Measurements from ENCODE around the gene PRRT3.

PRRT3 gene

DNA sequence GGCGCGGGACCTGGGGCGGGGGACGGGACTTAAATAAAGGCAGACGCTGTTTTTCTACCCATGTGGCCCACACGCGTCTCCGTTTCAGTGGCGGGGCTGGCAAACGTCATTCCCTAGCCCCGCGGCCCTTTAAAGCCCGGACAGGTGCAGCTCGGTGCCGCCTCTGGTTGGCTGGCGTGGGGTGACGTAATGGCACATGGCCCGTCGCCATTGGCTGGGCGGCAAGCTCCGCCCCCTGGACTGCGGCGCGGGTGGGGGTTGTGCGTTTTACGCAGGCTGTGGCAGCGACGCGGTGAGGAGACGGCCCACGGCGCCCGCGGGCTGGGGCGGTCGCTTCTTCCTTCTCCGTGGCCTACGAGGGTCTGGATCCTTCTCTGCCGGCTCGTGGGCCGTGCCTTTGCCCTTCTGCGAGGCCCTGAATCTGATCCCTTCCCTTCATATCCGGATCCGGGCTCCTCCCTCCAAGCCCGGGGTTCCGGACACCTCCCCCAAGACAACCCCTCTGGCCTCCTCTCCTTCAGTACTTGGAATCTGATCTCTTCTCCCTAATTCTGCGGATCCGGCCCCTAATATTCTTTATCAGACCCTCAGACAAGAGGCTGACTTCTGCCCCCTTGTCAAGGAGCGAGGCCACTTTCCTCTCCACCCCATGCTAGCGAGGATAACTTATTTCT lies 18.5 kb downstream of the PRRT3 start, which contains the start of gene CRELD1:
CRELD1 (plus strand) TSS at position 274 of the 674 bp plus-strand sequence. CDS start 605 bp downstream, outside the sequence.
- peak; percentile 76 for DNase-seq (ENCODE audit: extremely low read depth, low read depth)
- TF ChIP-seq CTCF (IDR thresholded peaks at IDR 0.05; ENCODE audit: low read depth, low read length): no peak

DNA sequence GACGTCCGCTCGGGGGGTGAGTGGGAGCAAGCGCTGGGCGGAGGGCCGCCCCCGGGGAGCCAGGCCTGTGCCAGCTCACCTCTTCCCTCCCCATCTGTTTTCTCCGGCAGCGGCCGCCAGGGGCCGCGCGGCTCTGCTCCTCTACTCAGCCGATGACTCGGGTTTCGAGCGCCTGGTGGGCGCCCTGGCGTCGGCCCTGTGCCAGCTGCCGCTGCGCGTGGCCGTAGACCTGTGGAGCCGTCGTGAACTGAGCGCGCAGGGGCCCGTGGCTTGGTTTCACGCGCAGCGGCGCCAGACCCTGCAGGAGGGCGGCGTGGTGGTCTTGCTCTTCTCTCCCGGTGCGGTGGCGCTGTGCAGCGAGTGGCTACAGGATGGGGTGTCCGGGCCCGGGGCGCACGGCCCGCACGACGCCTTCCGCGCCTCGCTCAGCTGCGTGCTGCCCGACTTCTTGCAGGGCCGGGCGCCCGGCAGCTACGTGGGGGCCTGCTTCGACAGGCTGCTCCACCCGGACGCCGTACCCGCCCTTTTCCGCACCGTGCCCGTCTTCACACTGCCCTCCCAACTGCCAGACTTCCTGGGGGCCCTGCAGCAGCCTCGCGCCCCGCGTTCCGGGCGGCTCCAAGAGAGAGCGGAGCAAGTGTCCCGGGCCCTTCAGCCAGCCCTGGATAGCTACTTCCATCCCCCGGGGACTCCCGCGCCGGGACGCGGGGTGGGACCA lies 19.2 kb downstream of the PRRT3 start:
- no peak for DNase-seq (ENCODE audit: extremely low read depth, low read depth)
- TF ChIP-seq CTCF (IDR thresholded peaks at IDR 0.05; ENCODE audit: low read depth, low read length): peak; percentile 73

GRCh38 chr3:9932535-9932842 lies 19.7 kb downstream of the PRRT3 start:
- DNase-seq (ENCODE audit: extremely low read depth, low read depth): no peak
- no peak for TF ChIP-seq CTCF (IDR thresholded peaks at IDR 0.05; ENCODE audit: low read depth, low read length)

- DNase-seq (ENCODE audit: extremely low read depth, low read depth): no peak
Observed at GRCh38 chr3:9930804-9931418, 21.3 kb downstream of the PRRT3 start.

DNA sequence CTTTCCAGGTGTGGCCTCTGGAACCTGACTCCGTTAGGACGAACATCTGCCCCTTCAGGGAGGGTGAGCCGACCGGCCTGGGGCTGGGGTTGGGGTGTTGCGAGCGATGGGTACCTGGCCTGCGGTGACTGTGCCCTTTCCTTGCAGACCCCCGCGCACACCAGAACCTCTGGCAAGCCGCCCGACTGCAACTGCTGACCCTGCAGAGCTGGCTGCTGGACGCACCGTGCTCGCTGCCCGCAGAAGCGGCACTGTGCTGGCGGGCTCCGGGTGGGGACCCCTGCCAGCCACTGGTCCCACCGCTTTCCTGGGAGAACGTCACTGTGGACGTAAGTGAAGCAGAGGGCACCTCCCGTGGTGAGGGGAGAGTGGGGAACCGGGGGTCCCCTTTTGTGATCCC lies 24.1 kb downstream of the PRRT3 start:
- no peak for TF ChIP-seq CTCF (IDR thresholded peaks at IDR 0.05; ENCODE audit: low read depth, low read length)
- no peak for DNase-seq (ENCODE audit: extremely low read depth, low read depth)

More at GRCh38 chr3:9930804-9931418, 21.3 kb downstream of the PRRT3 start:
- TF ChIP-seq CTCF (IDR thresholded peaks at IDR 0.05; ENCODE audit: low read depth, low read length): peak; percentile 7; the same call in 1 of the 2 replicates

GRCh38 chr3:9918261-9919038 lies 33.8 kb downstream of the PRRT3 start:
- no peak for DNase-seq (ENCODE audit: extremely low read depth, low read depth)

More at GRCh38 chr3:9918261-9919038, 33.8 kb downstream of the PRRT3 start:
- TF ChIP-seq CTCF (IDR thresholded peaks at IDR 0.05; ENCODE audit: low read depth, low read length): no peak
